Fibroblast of villous mesenchyme (primary cell): ENCODE measurements around the gene CTDSPL. TPM values are rescaled to one million over a fixed set of nuclear protein-coding genes. Genes with fewer than 3 reads are reported as not detected.

Experiments
- DNase-seq: peaks from one replicate; pipeline ENCODE4 v3.0.0-alpha.2; 2010; ENCODE audit warnings: low read depth
- H3K4me3 ChIP-seq: 2 replicates; pipeline ENCODE4 v1.5.1; 2011; ENCODE audit warnings: low read depth, mild to moderate bottlenecking, low read length
- total RNA-seq: library from RNA; depleted of rRNA; stranded (reverse); fragments of >200 nt; gene quantifications from 2 replicates; pipeline ENCODE4 v1.2.3, GENCODE V29; 2012
- TF ChIP-seq, protein P1 (sequence below): IDR thresholded peaks from 2 replicates; pipeline ENCODE4 v1.5.1; 2012; ENCODE audit warnings: low read depth, mild to moderate bottlenecking, low read length; ENCODE audit not compliant: insufficient read depth

CTDSPL gene
- total RNA-seq, 1 donor: 61.7 TPM

DNA sequence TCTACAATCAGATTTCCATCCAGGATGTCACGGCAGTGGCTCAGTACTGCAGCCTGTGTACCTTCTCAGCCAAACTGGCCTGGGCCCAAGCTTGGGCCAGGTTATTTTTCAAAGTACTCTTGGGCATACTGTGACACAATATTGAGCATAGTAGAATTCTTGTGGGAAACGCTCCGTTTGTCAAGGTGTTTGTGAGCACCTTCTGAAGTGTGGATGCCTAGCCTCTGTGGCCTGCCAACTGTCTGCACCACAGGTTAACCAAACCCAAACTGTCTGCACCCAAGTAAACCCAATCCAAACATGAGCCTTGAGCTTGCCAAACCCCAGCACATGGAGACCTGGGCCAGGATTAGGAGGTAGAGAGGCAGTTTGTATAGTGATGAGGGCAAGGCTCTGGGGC, 25.4 kb downstream of the CTDSPL start:
- DNase-seq: no peak
- H3K4me3 ChIP-seq: no peak overlapping the region
- TF ChIP-seq, protein P1, sequence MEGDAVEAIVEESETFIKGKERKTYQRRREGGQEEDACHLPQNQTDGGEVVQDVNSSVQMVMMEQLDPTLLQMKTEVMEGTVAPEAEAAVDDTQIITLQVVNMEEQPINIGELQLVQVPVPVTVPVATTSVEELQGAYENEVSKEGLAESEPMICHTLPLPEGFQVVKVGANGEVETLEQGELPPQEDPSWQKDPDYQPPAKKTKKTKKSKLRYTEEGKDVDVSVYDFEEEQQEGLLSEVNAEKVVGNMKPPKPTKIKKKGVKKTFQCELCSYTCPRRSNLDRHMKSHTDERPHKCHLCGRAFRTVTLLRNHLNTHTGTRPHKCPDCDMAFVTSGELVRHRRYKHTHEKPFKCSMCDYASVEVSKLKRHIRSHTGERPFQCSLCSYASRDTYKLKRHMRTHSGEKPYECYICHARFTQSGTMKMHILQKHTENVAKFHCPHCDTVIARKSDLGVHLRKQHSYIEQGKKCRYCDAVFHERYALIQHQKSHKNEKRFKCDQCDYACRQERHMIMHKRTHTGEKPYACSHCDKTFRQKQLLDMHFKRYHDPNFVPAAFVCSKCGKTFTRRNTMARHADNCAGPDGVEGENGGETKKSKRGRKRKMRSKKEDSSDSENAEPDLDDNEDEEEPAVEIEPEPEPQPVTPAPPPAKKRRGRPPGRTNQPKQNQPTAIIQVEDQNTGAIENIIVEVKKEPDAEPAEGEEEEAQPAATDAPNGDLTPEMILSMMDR: no peak

DNA sequence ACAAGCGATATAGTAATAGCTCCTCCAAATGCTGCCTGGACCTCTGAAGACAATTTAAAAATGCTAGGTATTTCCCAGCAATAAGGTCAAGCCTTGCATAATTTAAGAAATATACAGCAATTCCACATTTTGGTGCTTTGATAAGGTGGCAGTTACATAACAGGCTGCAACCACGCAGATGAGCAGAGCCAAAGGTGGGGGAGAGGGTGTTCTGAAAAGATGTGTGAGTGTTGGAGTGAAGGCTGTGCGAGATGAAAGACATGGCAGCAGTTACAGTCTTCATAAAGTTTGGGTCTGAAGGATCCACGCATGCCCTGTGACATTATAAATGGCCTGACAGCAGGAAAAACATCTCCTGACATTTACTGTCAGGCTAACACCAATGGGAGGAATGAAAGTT, 26.1 kb downstream of the CTDSPL start:
- TF ChIP-seq, protein P1: no peak
- no peak overlapping the region for H3K4me3 ChIP-seq
- no peak for DNase-seq

DNA sequence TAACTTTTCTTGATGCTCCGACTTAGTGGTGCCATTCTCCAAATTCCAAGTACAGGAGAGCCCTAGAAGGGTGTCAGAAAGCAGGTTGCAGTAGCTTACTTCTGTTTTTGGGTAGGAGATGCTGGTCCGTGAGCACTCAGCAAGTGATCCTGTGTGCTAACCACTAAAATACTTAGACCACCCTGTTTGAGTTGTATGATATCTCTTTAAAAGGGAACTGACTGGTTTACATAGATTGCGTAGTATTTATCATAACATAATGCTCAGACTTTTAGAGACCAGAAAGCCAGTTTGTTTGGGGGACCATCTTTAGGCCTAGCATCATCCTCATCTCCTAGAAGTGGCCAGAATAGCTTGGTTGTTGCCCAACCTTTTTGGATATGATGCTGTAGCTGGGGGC, 26.7 kb downstream of the CTDSPL start:
- no peak for DNase-seq
- TF ChIP-seq, protein P1: no peak
- no peak overlapping the region for H3K4me3 ChIP-seq

DNA sequence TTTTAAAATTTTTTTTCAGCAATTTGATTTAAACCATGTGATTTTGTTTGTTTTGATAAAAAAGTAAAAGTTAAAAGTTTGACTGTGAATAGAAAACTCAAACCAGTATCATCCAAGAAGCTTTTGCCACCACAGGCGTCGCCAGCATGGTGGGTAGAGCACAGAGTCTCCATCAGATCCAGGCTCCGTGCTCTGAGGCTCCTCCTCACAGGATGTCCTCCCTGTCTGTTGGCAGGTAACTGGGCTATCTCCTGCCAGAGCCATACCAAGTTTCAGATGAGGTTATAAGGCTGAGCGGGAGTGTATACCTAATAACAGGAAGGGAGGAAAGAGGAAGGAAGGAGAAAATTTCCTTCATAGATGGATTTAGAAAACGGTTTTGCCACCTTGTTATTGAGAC, 28.8 kb downstream of the CTDSPL start:
- no peak for DNase-seq
- H3K4me3 ChIP-seq: no peak overlapping the region
- TF ChIP-seq, protein P1: no peak

DNA sequence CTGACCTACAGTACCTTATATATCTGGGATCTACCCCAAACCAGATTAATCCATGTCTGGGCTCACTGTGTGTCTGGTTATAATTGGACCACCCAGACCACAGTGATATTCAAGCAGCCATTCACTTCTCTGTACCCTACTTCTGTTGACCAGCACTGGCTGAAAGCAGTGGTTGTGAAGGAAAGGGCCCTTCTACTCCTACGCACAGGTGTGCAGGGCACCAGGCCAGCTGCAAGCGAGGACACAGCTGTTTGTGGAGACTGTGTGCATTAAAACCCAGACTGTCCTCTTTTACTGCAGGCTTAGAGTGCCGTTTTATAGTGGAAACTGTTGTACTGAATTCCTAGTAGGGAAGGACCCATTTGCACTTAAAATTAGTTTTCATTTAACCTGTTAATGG, 29.5 kb downstream of the CTDSPL start:
- DNase-seq: peak; percentile 8
- H3K4me3 ChIP-seq: no peak overlapping the region
- TF ChIP-seq, protein P1: no peak

DNA sequence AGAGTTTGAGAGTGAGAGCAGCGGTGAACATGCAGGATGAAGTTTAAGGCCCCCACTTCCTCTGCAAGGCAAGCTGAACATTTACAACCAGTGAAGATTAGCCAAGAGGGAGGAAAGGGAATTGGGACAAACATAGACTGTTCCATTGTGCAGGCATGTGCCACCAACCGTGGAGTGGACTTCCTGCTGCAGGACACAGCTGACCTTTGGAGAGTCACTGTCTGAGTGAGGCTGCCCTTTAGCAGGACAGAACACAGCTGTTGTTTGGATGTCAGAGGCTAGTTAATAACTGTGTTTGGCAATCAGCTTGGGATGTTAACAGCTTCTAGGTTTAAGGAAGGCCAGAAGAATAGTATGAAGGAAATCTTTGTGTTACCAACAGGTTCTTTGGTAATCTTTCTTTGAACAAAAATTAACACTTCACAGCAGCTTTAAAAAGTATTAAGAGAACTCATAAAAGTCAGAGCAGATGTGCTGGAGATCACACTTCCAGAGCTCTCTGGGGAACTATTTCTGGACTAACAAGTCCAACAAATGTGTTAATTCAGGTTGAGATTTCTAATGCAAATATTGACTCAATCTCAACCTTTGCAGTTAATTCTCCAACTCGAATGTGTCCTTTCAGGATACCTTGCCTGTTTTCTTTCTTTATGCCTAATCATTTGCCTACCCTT, 31.4 kb downstream of the CTDSPL start:
- H3K4me3 ChIP-seq: no peak overlapping the region
- DNase-seq: peak; percentile 79
- TF ChIP-seq, protein P1: no peak

DNA sequence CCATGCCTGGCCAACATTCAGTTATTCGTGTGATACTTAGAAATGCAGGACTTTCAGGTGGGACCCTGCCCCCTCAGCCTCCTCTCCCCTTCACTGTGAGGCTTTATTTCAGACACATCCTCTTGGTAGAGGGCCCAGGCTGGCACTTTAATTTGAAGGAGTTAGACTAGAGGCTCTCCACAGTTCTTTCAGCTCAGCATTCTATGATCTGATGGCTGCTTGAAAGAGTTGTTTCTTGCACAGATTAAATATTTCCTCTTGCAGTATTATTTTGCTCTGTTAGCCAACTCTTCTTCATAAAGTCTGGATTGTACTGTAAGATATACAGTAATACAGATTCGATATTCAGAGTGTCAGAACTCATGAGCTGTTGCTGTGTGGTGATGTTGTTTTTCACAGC, 35.1 kb downstream of the CTDSPL start:
- no peak for DNase-seq
- H3K4me3 ChIP-seq: no peak overlapping the region
- TF ChIP-seq, protein P1: no peak
